Spleen (tissue), 11 donors: ENCODE data around the gene CDH13. TPM values are rescaled to one million over a fixed set of nuclear protein-coding genes. Genes with fewer than 3 reads are reported as not detected.

ENCODE experiments used
- DNase-seq: peaks from one replicate; pipeline ENCODE4 v3.0.0-alpha.2; 2020
- H3K27ac ChIP-seq, 8 donors: fragments of 200-600 bp; sonication (generic) in 7 of 8; 1 replicate in 4 of 8; 2 replicates in 4 of 8; pipeline versions ENCODE4 v1.5.0 to v1.8.0; 2016 to 2021; ENCODE audit warnings: inconsistent platforms in 4 of 8, mild to moderate bottlenecking in 4 of 8, moderate library complexity in 1 of 8
- H3K27me3 ChIP-seq, 7 donors: fragments of 200-600 bp; sonication (generic) in 6 of 7; replicated peaks in 1 of 7; 1 replicate in 4 of 7; 2 replicates in 3 of 7; pipeline versions ENCODE4 v1.5.0 to v1.8.0; 2016 to 2021; ENCODE audit warnings: inconsistent platforms in 3 of 7, mild to moderate bottlenecking in 1 of 7
- H3K36me3 ChIP-seq, 6 donors: fragments of 200-600 bp; sonication (generic) in 5 of 6; 1 replicate in 4 of 6; 2 replicates in 2 of 6; pipeline versions ENCODE4 v1.5.0 to v1.8.0; 2016 to 2021; ENCODE audit warnings: inconsistent platforms in 2 of 6
- H3K4me1 ChIP-seq, 6 donors: fragments of 200-600 bp; sonication (generic) in 5 of 6; 1 replicate in 3 of 6; 2 replicates in 3 of 6; pipeline versions ENCODE4 v1.5.0 to v1.8.0; 2016 to 2021; ENCODE audit warnings: inconsistent platforms in 3 of 6
- H3K4me3 ChIP-seq, 8 donors: fragments of 200-600 bp; sonication (generic) in 7 of 8; 1 replicate in 4 of 8; 2 replicates in 4 of 8; pipeline versions ENCODE4 v1.5.0 to v1.8.0; 2016 to 2021; ENCODE audit warnings: inconsistent platforms in 4 of 8, mild to moderate bottlenecking in 4 of 8, moderate library complexity in 2 of 8
- H3K9me3 ChIP-seq, 8 donors: fragments of 200-600 bp; sonication (generic) in 7 of 8; 1 replicate in 4 of 8; 2 replicates in 4 of 8; pipeline versions ENCODE4 v1.5.0 to v1.8.0; 2016 to 2021; ENCODE audit warnings: inconsistent platforms in 4 of 8
- CTCF ChIP-seq, 11 experiments: fragments of 200-600 bp in 7 of 11; fragments of 450-650 bp in 4 of 11; sonication (generic) in 4 of 11; IDR thresholded peaks in 8 of 11; conservative IDR thresholded peaks in 3 of 11; 1 replicate in 7 of 11; 2 replicates in 4 of 11; pipeline versions ENCODE4 v1.4.0 to v1.8.0; 2016 to 2021; ENCODE audit warnings: antibody characterized with exemption in 11 of 11, inconsistent platforms in 4 of 11, mild to moderate bottlenecking in 1 of 11
- POLR2A ChIP-seq, 3 donors: fragments of 450-650 bp; IDR thresholded peaks; one replicate each; pipeline ENCODE4 v1.5.1; 2017; ENCODE audit warnings: antibody characterized with exemption in 3 of 3, mild to moderate bottlenecking in 1 of 3
- POLR2AphosphoS5 ChIP-seq, 3 donors: sonication (generic); formaldehyde crosslinking; IDR thresholded peaks; one replicate each; pipeline ENCODE4 v1.5.1; 2017; ENCODE audit warnings: antibody characterized with exemption in 3 of 3
- WGBS, 5 donors: extraction: QIAGEN DNeasy Blood & Tissue Kit in 3 of 5; methylation state at CpG; one replicate each; pipeline versions ENCODE4 v1.1.5 to v1.1.7; 2013 to 2018; 5-methylcytosine and 5-hydroxymethylcytosine counted together
- intact Hi-C: fragments of 100-400 bp; cut with DNase I; formaldehyde crosslinking; loops from one replicate; pipeline ENCODE4 v1.15.0; 2023; ENCODE audit warnings: low total_unique reads
- polyA plus RNA-seq, 3 donors: library from polyadenylated mRNA; stranded (reverse); fragments of 200-250 nt; gene quantifications; one replicate each; pipeline ENCODE4 v1.2.1, GENCODE V29; 2013
- total RNA-seq, 7 donors: library from RNA; depleted of rRNA in 3 of 7; stranded (reverse); fragments of >200 nt in 3 of 7; fragmentation: NEBNext Ultra II Directional in 4 of 7; extraction: Animal tissue kit (Norgen Biotek cat#: 25700) in 4 of 7; gene quantifications; one replicate each; pipeline versions ENCODE4 v1.1.0 to v1.2.1, GENCODE V29; 2016 to 2021
- donor health status: healthy with polysubstance abuse.
- donor health status: DM: no; HTN: no; CAD: no; lungs with moderate emphysema.
- donor health status: DM: no; HTN: no; CAD: no.
- donor health status: Bipolar disorder and iron deficiency.
- donor health status: healthy.
- donor health status: DM: no; HTN: no; CAD: no.
- donor health status: DM: yes; HTN: yes; CAD: no.

Gene CDH13
- total and polyA plus RNA-seq, 10 donors: 0.13 to 4.6 (median 1.1) TPM

- H3K9me3 ChIP-seq: peaks cover 0 to 4% (median 0%) of the 10 kb centered on the region in 8 donors
- H3K27me3 ChIP-seq: no peaks in the 10 kb centered on the region
- intact Hi-C loops: no loop called here
- H3K27ac ChIP-seq: no peak overlapping the region
- H3K36me3 ChIP-seq: no peaks in the 10 kb centered on the region
- 83 to 92% (median 88%) methylated on average over 8 of the region's 8 CpGs for WGBS, 5 donors
- no peak overlapping the region for H3K4me3 ChIP-seq
- TF ChIP-seq POLR2AphosphoS5 (IDR thresholded peaks at IDR 0.05): no peak
- TF ChIP-seq POLR2A (IDR thresholded peaks at IDR 0.05): no peak
- TF ChIP-seq CTCF (IDR thresholded peaks at IDR 0.05 in 8 of 11, conservative IDR thresholded peaks at IDR 0.05 in 3 of 11): no peak
- no peaks in the 10 kb centered on the region for H3K4me1 ChIP-seq
- DNase-seq: no peak
Measured at GRCh38 chr16:83789642-83790401, 1163.1 kb downstream of the CDH13 start.

- Histone ChIP-seq H3K9me3 (no peaks in the 10 kb centered on the region), H3K4me3 (no peak overlapping the region), H3K4me1 (no peaks in the 10 kb centered on the region), H3K36me3 (peaks cover 0 to 3% (median 0%) of the 10 kb centered on the region in 6 donors), H3K27ac (no peak overlapping the region), H3K27me3 (no peaks in the 10 kb centered on the region)
- no peak for DNase-seq
- WGBS, 5 donors: 92 to 95% (median 94%) methylated on average over 10 of the region's 10 CpGs
- intact Hi-C loops: no loop called here
- TF ChIP-seq POLR2A (IDR thresholded peaks at IDR 0.05) (no peak), POLR2AphosphoS5 (IDR thresholded peaks at IDR 0.05) (no peak), CTCF (IDR thresholded peaks at IDR 0.05 in 8 of 11, conservative IDR thresholded peaks at IDR 0.05 in 3 of 11) (no peak)
Measured at GRCh38 chr16:83791916-83792315, 1165.1 kb downstream of the CDH13 start.

GRCh38 chr16:83792391-83792790 lies 1165.6 kb downstream of the CDH13 start:
- DNase-seq: no peak
- Histone ChIP-seq H3K36me3 (peaks cover 0 to 5% (median 0%) of the 10 kb centered on the region in 6 donors), H3K4me1 (no peaks in the 10 kb centered on the region), H3K27ac (no peak overlapping the region), H3K9me3 (no peaks in the 10 kb centered on the region), H3K27me3 (no peaks in the 10 kb centered on the region), H3K4me3 (no peak overlapping the region)
- 63 to 81% (median 70%) methylated on average over 2 of the region's 2 CpGs for WGBS, 5 donors
- intact Hi-C loops: no loop called here
- TF ChIP-seq CTCF (IDR thresholded peaks at IDR 0.05 in 8 of 11, conservative IDR thresholded peaks at IDR 0.05 in 3 of 11): no peak
- no peak for TF ChIP-seq POLR2A (IDR thresholded peaks at IDR 0.05)
- no peak for TF ChIP-seq POLR2AphosphoS5 (IDR thresholded peaks at IDR 0.05)

- H3K9me3 ChIP-seq: no peaks in the 10 kb centered on the region
- no peak for DNase-seq
- no peak for TF ChIP-seq POLR2AphosphoS5 (IDR thresholded peaks at IDR 0.05)
- no peak for TF ChIP-seq POLR2A (IDR thresholded peaks at IDR 0.05)
- no peak for TF ChIP-seq CTCF (IDR thresholded peaks at IDR 0.05 in 8 of 11, conservative IDR thresholded peaks at IDR 0.05 in 3 of 11)
- intact Hi-C loops: no loop called here
- no peak overlapping the region for H3K4me3 ChIP-seq
- 76 to 83% (median 79%) methylated on average over 9 of the region's 9 CpGs for WGBS, 5 donors
- H3K4me1 ChIP-seq: no peaks in the 10 kb centered on the region
- peaks cover 0 to 5% (median 0%) of the 10 kb centered on the region in 6 donors for H3K36me3 ChIP-seq
- no peak overlapping the region for H3K27ac ChIP-seq
- no peaks in the 10 kb centered on the region for H3K27me3 ChIP-seq
Measured at GRCh38 chr16:83793179-83793578, 1166.4 kb downstream of the CDH13 start.
